ENCODE measurements around the gene AKR1E2. TPM values are rescaled to one million over a fixed set of nuclear protein-coding genes. Genes with fewer than 3 reads are reported as not detected.

The AKR1E2 gene
- total RNA-seq (2014; rRNA removed) (0.36 TPM in 1 of 2 replicates, not detected in the other), Bru-seq, nascent RNA (percentile 49 among the genes with signal in this experiment), BruChase-seq, experiment 1, labeled RNA remaining after a 6-hour chase (percentile 33 among the genes with signal in this experiment), BruChase-seq, experiment 2, labeled RNA remaining after a 2-hour chase (percentile 47 among the genes with signal in this experiment)
- long read RNA-seq, partial matches to known transcripts = 0 of 5 reads
- long read RNA-seq, other reads (novel, unspliced or antisense) = 5 of 5 reads

DNA sequence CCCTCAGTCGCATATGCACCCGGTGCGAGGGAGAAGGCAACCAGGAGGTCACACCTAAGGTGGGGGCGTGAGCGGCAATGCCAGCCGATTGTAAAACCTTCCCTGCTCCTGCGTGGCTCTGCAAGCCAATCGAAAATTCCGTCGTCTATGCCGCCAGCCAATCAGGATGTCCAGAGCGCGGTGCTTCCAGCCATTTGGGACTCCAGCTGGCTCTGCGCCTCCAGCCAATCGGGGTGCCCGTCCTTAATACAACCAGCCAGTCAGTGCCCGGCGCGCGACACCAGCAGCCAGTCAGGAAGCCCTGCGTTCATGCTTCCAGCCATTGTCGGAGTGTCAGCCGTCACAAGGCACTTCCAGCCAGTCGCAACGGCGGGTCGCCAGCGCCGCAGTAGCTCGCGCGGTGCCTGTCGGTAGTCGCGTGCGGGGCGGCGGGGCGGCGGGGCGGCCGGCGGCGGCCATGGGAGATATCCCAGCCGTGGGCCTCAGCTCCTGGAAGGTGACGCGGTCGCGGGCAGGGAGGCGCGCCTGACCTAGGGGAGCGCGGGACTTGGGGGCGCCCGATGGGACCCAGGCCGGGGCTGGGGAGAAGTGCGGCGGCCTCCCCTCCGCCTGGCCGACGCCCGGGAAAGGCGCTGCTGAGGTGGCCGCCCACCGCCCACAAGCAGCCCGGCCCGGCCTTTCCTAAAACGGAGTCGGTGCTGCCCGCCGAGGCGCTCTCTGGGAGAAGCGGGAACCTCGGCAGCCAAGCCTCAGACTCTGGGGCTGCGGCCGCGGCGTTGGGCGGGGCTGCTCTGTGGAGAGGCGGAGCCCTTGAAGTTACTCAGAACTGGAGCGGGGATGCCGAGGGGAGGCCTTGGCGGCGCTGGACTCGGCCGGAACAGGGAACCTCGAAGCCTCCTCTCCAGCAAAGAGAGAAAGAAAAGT, at the start of gene AKR1E2:
Gene AKR1E2 (plus strand): TSS at position 340 of the 924 bp plus-strand sequence. CDS start 118 bp downstream, at position 458.
- ChIA-PET POLR2A (ENCODE audit: unreplicated experiment) (no interaction called here), CTCF (no interaction called here)
- H2AFZ ChIP-seq (ENCODE audit: low read length) = no peak within 1 kb of the TSS
- no peaks in the 10 kb centered on the region for H3K27me3 ChIP-seq (ENCODE audit: low read length)
- H3K4me3 ChIP-seq (ENCODE audit: low read length) = no peak within 1 kb of the TSS
- H3F3A ChIP-seq (ENCODE audit: low read length, unreplicated experiment) = no peaks in the 10 kb centered on the region
- H3K36me3 ChIP-seq (ENCODE audit: low read depth, low read length) = no peaks in the 10 kb centered on the region
- BruUV-seq (replicated peaks) = no TSS peak
- DNase-seq = no peak
- no peaks in the 10 kb centered on the region for H3K79me2 ChIP-seq (ENCODE audit: low read length)
- intact Hi-C loops (cut with micrococcal nuclease) = no loop called here
- H3K9ac ChIP-seq (ENCODE audit: low read length) = no peak within 1 kb of the TSS
- no peak within 1 kb of the TSS for H3K27ac ChIP-seq (ENCODE audit: low read length)
- H3K9me3 ChIP-seq (ENCODE audit: low read length) = no peaks in the 10 kb centered on the region
- H4K20me1 ChIP-seq (ENCODE audit: low read length) = no peaks in the 10 kb centered on the region
- no peaks in the 10 kb centered on the region for H3K9me2 ChIP-seq (replicated peaks; ENCODE audit: low read length)
- no peak for ATAC-seq
- H3K4me1 ChIP-seq (ENCODE audit: insufficient read depth, low read length) = no peaks in the 10 kb centered on the region
- no peak within 1 kb of the TSS for H3K4me2 ChIP-seq (ENCODE audit: low read length)
- TF ChIP-seq EZH2 (IDR thresholded peaks at IDR 0.05; ENCODE audit: low read length, unreplicated experiment) (no peak), CTCF (conservative IDR thresholded peaks at IDR 0.05; ENCODE audit: low read depth, low read length) (no peak), EZH2phosphoT487 (IDR thresholded peaks at IDR 0.05; ENCODE audit: borderline replicate concordance, low read length) (no peak)

DNA sequence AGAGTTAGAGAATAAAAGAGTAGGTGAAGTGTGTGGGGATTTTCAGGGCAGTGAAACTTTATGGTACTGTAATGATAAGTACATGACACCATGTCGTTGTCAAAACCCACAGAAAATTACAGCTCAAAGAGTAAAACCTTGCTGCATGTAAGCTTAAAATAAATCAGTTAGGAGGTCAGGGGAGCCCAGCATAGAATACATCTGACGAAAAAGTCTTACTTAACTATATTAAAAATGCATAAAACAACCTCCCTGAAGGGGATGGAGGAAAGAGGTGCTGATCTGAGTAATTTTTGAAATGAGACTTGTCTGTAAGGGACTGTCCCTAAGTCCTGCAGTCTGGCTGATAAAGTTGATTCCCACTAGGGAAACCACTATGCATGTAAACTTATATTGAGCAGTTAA, 49.8 kb upstream of the AKR1E2 start:
- Histone ChIP-seq H3K4me1 (ENCODE audit: insufficient read depth, low read length) (peaks cover 29% of the 10 kb centered on the region), H2AFZ (ENCODE audit: low read length) (no peak overlapping the region), H3K27ac (ENCODE audit: low read length) (peak overlapping the region; percentile 60), H3K4me3 (ENCODE audit: low read length) (no peak overlapping the region), H3K9me2 (replicated peaks; ENCODE audit: low read length) (no peaks in the 10 kb centered on the region), H3K79me2 (ENCODE audit: low read length) (no peaks in the 10 kb centered on the region), H3K4me2 (ENCODE audit: low read length) (no peak overlapping the region), H3K9me3 (ENCODE audit: low read length) (no peaks in the 10 kb centered on the region), H3K36me3 (ENCODE audit: low read depth, low read length) (no peaks in the 10 kb centered on the region), H3F3A (ENCODE audit: low read length, unreplicated experiment) (peaks cover 13% of the 10 kb centered on the region), H3K27me3 (ENCODE audit: low read length) (no peaks in the 10 kb centered on the region), H3K9ac (ENCODE audit: low read length) (no peak overlapping the region), H4K20me1 (ENCODE audit: low read length) (no peaks in the 10 kb centered on the region)
- BruUV-seq (replicated peaks) = no TSS peak
- POLR2A ChIA-PET (ENCODE audit: unreplicated experiment) = no interaction called here
- intact Hi-C loops (cut with micrococcal nuclease) = no loop called here
- DNase-seq = no peak
- TF ChIP-seq EZH2phosphoT487 (IDR thresholded peaks at IDR 0.05; ENCODE audit: borderline replicate concordance, low read length) = no peak
- TF ChIP-seq CTCF (conservative IDR thresholded peaks at IDR 0.05; ENCODE audit: low read depth, low read length) = no peak
- no peak for TF ChIP-seq EZH2 (IDR thresholded peaks at IDR 0.05; ENCODE audit: low read length, unreplicated experiment)
- CTCF ChIA-PET = no interaction called here
- ATAC-seq = no peak

All from PC-3 (cell line).